DOHH2 (cell line): ENCODE data around the gene CCDC134.
"Not testable (repeated sequence)": the region's sequence is repeated elsewhere in the genome, so short reads cannot be mapped to it uniquely, and the experiment has no call there.

Experiments
- H3F3A ChIP-seq: fragments of 200-600 bp; sonication (generic), shearing (Covaris generic); 2 replicates; pipeline ENCODE4 v1.6.0; 2016; ENCODE audit warnings: antibody characterized with exemption, mild to moderate bottlenecking; ENCODE audit not compliant: control insufficient read depth, insufficient read depth
- H3K27ac ChIP-seq: fragments of 200-600 bp; sonication (generic); 2 replicates; pipeline ENCODE4 v1.5.1; 2014; ENCODE audit warnings: low read depth, mild to moderate bottlenecking, low read length, moderate library complexity
- H3K27me3 ChIP-seq: fragments of 200-600 bp; sonication (generic); 2 replicates; pipeline ENCODE4 v1.6.1; 2014; ENCODE audit warnings: mild to moderate bottlenecking, low read length, mixed read lengths; ENCODE audit not compliant: control insufficient read depth
- H3K36me3 ChIP-seq: fragments of 200-600 bp; sonication (generic); 2 replicates; pipeline ENCODE4 v1.6.1; 2014; ENCODE audit warnings: mild to moderate bottlenecking, low read length, moderate library complexity, mixed read lengths; ENCODE audit not compliant: control insufficient read depth
- H3K4me1 ChIP-seq: fragments of 200-600 bp; sonication (generic); 2 replicates; pipeline ENCODE4 v1.6.1; 2014; ENCODE audit warnings: mild to moderate bottlenecking, low read length, mixed read lengths; ENCODE audit not compliant: control insufficient read depth
- H3K4me2 ChIP-seq: fragments of 200-600 bp; sonication (generic); 2 replicates; pipeline ENCODE4 v1.6.0; 2014; ENCODE audit warnings: mild to moderate bottlenecking, low read length, moderate library complexity
- H3K4me3 ChIP-seq: fragments of 200-600 bp; sonication (generic); 2 replicates; pipeline ENCODE4 v1.5.1; 2014; ENCODE audit warnings: mild to moderate bottlenecking, low read length, mixed read lengths
- H3K79me2 ChIP-seq: fragments of 200-600 bp; sonication (generic); 2 replicates; pipeline ENCODE4 v1.6.1; 2014; ENCODE audit warnings: mild to moderate bottlenecking, low read length, mixed read lengths; ENCODE audit not compliant: control insufficient read depth
- H3K9me2 ChIP-seq: fragments of 200-600 bp; sonication (generic); replicated peaks from 2 replicates; pipeline ENCODE4 v1.6.1; 2014; ENCODE audit warnings: mild to moderate bottlenecking, low read length, mixed read lengths; ENCODE audit not compliant: control insufficient read depth
- H3K9me3 ChIP-seq: fragments of 200-600 bp; sonication (generic); 2 replicates; pipeline ENCODE4 v1.6.1; 2014; ENCODE audit warnings: antibody characterized with exemption, low read length, mixed read lengths; ENCODE audit not compliant: control insufficient read depth, insufficient read depth
- H4K20me1 ChIP-seq: fragments of 200-600 bp; sonication (generic); 2 replicates; pipeline ENCODE4 v1.6.0; 2014; ENCODE audit warnings: low read depth, mild to moderate bottlenecking, antibody characterized with exemption, low read length, moderate library complexity; ENCODE audit not compliant: control insufficient read depth, insufficient read depth
- EZH2phosphoT487 ChIP-seq: fragments of 200-600 bp; sonication (generic); IDR thresholded peaks from 2 replicates; pipeline ENCODE4 v1.6.1; 2017; ENCODE audit warnings: borderline replicate concordance, mild to moderate bottlenecking, antibody characterized with exemption, low read length, moderate library complexity, mixed read lengths
- TF ChIP-seq, protein P1 (sequence below): fragments of 200-600 bp; sonication (generic); IDR thresholded peaks from one replicate; pipeline ENCODE4 v1.5.1; 2014; ENCODE audit warnings: antibody characterized with exemption, mild to moderate bottlenecking, low read depth, low read length; ENCODE audit not compliant: poor library complexity, severe bottlenecking

CCDC134 gene

DNA sequence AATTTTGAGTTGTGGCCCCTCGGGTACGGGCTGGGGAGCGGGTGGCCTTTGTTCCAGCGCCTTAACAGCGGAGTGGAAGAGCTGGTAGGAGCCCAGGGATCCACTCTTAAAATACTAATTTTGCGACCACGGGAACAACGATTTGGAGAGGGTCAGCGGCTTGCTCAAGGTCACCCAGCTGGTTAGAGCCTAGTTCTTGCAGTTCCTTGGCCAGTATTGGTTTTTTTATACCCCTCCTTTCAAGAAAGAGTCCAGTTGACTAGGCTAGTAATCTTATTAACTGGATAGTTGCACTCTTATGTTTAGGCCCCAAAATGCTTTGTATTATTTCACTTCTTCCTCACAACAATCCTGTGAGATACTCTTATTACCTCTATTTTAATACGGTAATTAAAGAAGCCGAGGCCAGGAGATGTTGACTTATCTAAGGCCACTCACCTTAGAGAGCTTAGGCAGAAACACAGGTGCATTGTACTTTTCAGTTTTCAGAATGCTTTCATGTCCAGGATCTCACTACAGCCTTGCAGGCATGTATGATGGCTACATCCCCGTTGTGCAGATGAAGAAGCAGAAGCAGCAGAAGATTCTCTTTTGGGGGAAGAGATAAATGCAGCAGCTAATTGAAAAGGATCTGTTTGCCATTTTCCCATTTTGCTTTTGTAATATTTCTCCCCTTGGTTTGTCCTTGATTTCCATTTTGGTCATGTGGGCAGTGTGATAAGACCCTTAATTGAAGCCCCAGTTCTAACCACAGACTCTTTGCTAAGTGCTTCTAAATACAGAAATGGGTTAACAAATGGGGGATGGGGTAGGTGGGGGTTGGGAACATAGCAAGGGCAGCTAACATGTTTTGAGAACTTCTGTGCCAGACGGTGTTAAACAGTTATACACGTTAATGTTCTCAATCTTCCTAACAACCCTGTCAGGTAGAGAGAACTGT lies 33.8 kb downstream of the CCDC134 start:
- peaks cover 23% of the 10 kb centered on the region for H4K20me1 ChIP-seq
- H3K9me3 ChIP-seq = peaks cover 5% of the 10 kb centered on the region; the same call in 1 of the 2 replicates
- peak overlapping the region; percentile 94 for H3K4me2 ChIP-seq
- peak overlapping the region; percentile 88 for H3K27ac ChIP-seq
- H3K79me2 ChIP-seq = peaks cover 74% of the 10 kb centered on the region
- H3K36me3 ChIP-seq = peaks cover 68% of the 10 kb centered on the region
- peak overlapping the region; percentile 84 for H3K4me3 ChIP-seq
- peaks cover 19% of the 10 kb centered on the region for H3F3A ChIP-seq
- H3K27me3 ChIP-seq = no peaks in the 10 kb centered on the region
- TF ChIP-seq, protein P1, sequence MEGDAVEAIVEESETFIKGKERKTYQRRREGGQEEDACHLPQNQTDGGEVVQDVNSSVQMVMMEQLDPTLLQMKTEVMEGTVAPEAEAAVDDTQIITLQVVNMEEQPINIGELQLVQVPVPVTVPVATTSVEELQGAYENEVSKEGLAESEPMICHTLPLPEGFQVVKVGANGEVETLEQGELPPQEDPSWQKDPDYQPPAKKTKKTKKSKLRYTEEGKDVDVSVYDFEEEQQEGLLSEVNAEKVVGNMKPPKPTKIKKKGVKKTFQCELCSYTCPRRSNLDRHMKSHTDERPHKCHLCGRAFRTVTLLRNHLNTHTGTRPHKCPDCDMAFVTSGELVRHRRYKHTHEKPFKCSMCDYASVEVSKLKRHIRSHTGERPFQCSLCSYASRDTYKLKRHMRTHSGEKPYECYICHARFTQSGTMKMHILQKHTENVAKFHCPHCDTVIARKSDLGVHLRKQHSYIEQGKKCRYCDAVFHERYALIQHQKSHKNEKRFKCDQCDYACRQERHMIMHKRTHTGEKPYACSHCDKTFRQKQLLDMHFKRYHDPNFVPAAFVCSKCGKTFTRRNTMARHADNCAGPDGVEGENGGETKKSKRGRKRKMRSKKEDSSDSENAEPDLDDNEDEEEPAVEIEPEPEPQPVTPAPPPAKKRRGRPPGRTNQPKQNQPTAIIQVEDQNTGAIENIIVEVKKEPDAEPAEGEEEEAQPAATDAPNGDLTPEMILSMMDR = no peak
- TF ChIP-seq EZH2phosphoT487 = no peak
- H3K4me1 ChIP-seq = peaks cover 69% of the 10 kb centered on the region
- H3K9me2 ChIP-seq = no peaks in the 10 kb centered on the region

DNA sequence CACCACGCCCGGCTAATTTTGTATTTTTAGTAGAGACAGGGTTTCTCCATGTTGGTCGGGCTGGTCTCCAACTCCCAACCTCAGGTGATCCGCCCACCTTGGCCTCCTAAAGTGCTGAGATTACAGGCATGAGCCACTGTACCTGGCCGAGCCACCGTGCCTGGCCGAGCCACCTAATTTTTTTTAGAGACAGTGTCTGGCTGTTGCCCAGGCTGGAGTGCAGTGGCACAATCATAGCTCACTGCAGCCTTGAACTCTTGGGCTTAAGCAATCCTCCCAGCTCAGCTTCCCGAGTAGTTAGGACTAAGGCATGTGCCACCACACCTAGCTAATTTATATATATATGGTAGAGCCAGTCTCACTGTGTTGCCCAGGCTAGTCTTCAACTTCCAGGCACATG lies 35.0 kb downstream of the CCDC134 start:
- Histone ChIP-seq H3K36me3 (peaks cover 79% of the 10 kb centered on the region), H3K4me1 (peaks cover 74% of the 10 kb centered on the region), H4K20me1 (peaks cover 23% of the 10 kb centered on the region), H3K79me2 (peaks cover 86% of the 10 kb centered on the region), H3K4me3 (peak overlapping the region; percentile 17), H3K4me2 (peak overlapping the region; percentile 40), H3F3A (peaks cover 15% of the 10 kb centered on the region), H3K27ac (peak overlapping the region; percentile 32)
- H3K9me3 ChIP-seq, H3K27me3 ChIP-seq, H3K9me2 ChIP-seq: not testable (repeated sequence)

DNA sequence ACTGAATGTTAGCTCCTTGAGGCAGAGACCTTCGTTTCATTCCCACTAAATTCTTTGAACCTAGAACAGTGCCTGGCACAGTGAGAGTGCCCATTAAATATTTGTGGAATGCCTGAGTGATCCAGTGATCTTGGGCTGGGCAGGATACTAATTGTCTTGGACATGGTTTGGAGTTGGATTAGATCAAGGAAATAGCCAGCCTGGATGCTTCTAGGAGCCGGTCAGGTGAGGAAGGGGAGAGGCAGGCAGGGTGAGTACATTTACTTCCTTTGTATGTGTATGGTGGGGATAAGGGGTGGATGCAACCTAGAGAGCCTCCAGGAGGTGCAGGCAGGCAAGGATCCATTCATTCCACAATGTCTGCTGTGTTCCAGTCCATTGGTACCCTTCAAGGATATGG lies 36.1 kb downstream of the CCDC134 start:
- peaks cover 10% of the 10 kb centered on the region for H3F3A ChIP-seq
- H3K4me1 ChIP-seq = peaks cover 75% of the 10 kb centered on the region
- H3K79me2 ChIP-seq = peaks cover 96% of the 10 kb centered on the region
- H3K9me2 ChIP-seq = no peaks in the 10 kb centered on the region
- H4K20me1 ChIP-seq = peaks cover 32% of the 10 kb centered on the region
- H3K27ac ChIP-seq = peak overlapping the region; percentile 32
- H3K9me3 ChIP-seq = peaks cover 5% of the 10 kb centered on the region; the same call in 1 of the 2 replicates
- H3K27me3 ChIP-seq = no peaks in the 10 kb centered on the region
- H3K36me3 ChIP-seq = peaks cover 88% of the 10 kb centered on the region
- no peak overlapping the region for H3K4me3 ChIP-seq
- TF ChIP-seq, protein P1 = no peak
- TF ChIP-seq EZH2phosphoT487 = no peak
- H3K4me2 ChIP-seq = peak overlapping the region; percentile 40
